GM18870 (cell line): Measurements from ENCODE around the gene HEBP2.
"Not testable (repeated sequence)": the region's sequence is repeated elsewhere in the genome, so short reads cannot be mapped to it uniquely, and the experiment has no call there.

Experiments
- ATAC-seq: cut with Tn5 transposase; IDR thresholded peaks from one replicate; pipeline ENCODE4 v1.9.1; 2021; ENCODE audit warnings: moderate library complexity; ENCODE audit not compliant: unreplicated experiment

Gene HEBP2

GRCh38 chr6:138403801-138404665 lies at the start of gene HEBP2:
Gene HEBP2, plus strand, starts transcription at chr6:138404223. Its CDS starts 273 bp downstream, at chr6:138404496.
- peak; percentile 76 for ATAC-seq

GRCh38 chr6:138357928-138358327 lies 46.1 kb upstream of the HEBP2 start:
- ATAC-seq: no peak

GRCh38 chr6:138368684-138369083 lies 35.3 kb upstream of the HEBP2 start:
- ATAC-seq: not testable (repeated sequence)

GRCh38 chr6:138370631-138371451 lies 33.2 kb upstream of the HEBP2 start:
- no peak for ATAC-seq

DNA sequence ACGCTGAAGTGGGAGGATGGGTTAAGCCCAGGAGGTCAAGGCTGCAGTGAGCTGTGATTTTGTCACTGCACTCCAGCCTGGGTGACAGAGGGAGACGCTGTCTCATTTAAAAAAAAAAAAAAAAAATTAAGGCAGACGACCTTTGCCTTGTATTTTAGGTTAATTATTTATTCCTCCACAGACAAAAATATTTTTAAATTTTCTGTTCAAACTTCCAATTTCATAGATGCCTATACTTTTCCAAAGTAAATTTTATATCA lies 32.6 kb upstream of the HEBP2 start:
- ATAC-seq: no peak

DNA sequence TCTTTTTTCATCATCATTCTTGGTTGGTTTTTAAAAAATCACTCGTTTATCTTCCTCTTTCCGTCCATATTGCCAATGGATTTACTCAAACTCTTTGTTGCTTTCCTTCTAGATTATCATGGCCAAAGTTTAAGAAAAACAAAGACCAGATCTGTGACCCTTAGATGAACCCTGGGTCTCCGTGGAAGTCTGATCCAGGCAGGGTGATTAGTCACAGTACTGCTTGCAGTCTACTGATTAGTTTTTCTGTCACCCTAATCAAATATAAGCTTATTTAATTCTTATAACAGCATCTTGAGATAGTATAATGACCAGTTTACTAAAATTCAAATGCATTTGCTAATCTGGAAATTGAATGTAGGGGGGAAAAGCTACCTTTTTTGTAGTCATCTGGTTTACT lies 32.3 kb upstream of the HEBP2 start:
- no peak for ATAC-seq

DNA sequence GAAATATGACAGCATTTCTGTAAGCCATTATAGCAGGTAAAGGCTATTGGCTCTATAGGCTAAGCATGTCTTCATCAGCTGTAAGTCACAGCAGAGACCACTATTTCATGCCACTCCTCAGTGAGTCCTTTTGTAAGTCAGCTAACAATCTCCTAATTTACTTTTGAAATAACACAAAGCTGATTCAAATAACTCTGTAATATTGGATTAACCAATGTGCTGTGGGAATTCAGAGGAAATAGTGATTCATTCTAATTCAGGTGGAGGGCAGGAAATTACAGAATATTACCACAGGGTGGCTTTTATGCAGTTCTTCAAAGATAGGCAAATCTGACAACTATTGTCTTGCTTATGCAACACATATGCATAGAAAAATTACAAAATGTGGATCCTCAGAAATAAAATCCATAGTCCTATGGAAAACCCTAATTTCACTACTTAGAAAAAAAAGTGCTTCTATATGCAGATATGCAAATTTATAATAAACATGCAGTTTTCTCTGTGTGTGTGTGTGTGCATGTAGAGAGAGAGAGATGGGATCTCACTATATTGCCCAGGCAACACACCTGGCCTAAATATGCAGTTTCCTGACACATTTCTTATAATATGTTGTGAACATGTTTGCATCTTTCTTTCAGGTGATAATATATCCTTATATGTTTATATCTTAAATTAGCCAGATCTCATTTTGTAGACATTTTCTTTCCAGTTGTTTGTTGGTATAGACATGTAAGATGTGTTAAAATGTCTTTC lies 31.1 kb upstream of the HEBP2 start:
- no peak for ATAC-seq

DNA sequence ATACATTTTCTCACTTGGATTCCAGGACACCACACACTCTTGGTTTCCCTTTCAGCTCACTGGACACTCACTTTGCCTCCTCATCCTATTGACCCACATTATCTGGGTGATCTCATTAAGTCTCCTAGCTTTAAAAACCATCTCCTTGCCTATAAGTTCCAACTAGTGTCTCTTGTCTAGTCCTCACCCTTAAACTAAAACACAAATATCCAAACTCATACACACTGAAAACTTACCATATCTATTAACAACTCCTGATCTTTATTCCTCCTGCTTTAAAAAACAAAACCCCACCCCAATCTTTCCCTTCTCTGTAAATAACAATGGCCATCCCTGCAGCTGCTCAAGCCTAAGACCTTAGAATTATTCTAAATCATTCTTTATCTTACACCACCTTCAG lies 29.8 kb upstream of the HEBP2 start:
- no peak for ATAC-seq

DNA sequence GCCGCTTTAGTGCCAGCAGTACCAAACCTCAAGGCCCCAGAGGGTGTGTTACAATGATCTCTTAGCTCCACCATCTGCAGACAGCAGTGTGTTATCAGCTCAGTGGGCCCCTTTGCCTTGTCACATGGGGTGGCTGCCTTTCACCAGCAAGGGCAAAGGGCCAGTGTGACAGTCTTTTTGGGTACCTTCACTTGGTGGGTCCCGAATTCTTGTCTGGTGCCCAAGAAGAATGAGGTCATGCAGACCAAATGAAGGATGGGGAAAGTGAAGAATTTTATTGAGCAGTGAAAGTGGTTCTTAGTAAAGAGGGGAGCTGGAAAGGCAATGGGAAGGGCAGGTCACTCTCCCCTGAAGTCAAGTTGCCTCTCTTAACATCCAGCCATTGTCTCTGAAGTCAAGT lies 29.2 kb upstream of the HEBP2 start:
- ATAC-seq: no peak

DNA sequence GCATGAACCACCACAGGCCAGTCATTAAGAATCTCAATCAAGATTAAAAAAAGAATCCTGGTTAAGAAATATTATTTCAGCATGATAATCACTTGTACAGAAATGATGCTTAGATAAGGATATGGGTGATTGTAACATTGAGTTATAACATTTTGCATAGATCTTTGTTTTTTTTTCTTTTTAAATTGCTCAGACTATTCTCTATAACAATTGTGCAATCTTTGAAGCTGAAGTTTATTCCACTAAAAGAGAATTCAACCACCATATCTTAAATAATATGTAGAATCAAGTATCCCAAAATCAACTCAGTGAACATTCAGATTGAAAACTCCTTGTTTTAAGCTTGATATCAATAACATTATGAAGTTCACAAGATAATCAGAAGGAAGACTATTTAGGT lies 27.0 kb upstream of the HEBP2 start:
- ATAC-seq: no peak

GRCh38 chr6:138377844-138378243 lies 26.2 kb upstream of the HEBP2 start, which contains the start of gene SMIM28:
Gene SMIM28, plus strand, starts transcription at chr6:138377905. Its CDS starts 168 bp downstream, at chr6:138378073.
- ATAC-seq: no peak

- ATAC-seq: no peak
Measured at GRCh38 chr6:138378463-138378862, 25.6 kb upstream of the HEBP2 start.

DNA sequence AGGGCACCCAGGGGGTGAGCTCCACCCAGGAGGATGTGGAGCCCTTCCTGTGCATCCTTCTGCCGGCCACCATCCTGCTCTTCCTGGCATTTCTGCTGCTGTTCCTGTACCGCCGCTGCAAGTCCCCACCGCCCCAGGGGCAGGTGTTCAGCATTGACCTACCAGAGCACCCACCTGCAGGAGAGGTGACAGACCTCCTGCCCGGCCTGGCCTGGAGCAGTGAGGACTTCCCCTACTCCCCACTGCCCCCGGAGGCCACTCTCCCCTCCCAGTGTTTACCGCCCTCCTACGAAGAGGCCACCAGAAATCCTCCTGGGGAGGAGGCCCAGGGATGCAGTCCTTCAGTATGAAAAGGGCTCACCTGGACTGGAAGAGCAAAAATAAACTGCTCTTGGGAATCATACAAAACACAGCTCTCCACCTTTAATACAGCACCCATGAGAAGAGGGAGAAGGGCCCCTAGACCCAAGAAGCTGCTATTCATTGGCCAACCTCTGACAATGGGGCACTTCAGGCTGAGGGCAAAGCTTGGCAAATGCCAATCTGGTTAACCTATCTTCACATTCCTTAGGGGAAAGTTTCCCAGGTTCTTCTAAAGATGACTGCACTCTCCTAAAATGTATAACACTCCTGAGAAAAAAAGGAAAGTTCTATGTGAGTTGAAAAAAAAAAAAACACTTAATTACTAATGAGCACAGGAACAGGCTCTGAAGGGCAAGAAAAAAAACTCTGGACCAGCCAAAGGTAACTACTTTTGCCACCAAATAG lies 21.3 kb upstream of the HEBP2 start:
- ATAC-seq: no peak

- ATAC-seq: no peak
Measured at GRCh38 chr6:138383776-138384175, 20.2 kb upstream of the HEBP2 start.

DNA sequence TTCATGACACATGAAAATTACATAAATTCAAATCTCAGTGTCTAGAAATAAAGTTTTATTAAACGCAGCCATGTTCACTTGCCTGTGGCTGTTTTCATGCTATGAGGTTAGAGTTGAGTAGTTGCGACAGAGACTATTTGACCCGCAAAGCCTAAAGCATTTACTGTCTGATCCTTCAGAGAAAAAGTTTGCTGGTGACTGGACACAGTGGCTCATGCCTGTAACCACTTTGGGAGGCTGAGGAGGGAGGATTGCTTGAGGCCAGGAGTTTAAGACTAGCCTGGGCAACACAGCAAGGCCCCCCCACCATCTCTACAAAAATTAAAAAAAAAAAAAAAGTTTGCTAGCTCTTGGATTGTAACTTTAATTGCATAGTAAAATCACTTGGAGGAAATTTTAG lies 17.1 kb upstream of the HEBP2 start:
- no peak for ATAC-seq

DNA sequence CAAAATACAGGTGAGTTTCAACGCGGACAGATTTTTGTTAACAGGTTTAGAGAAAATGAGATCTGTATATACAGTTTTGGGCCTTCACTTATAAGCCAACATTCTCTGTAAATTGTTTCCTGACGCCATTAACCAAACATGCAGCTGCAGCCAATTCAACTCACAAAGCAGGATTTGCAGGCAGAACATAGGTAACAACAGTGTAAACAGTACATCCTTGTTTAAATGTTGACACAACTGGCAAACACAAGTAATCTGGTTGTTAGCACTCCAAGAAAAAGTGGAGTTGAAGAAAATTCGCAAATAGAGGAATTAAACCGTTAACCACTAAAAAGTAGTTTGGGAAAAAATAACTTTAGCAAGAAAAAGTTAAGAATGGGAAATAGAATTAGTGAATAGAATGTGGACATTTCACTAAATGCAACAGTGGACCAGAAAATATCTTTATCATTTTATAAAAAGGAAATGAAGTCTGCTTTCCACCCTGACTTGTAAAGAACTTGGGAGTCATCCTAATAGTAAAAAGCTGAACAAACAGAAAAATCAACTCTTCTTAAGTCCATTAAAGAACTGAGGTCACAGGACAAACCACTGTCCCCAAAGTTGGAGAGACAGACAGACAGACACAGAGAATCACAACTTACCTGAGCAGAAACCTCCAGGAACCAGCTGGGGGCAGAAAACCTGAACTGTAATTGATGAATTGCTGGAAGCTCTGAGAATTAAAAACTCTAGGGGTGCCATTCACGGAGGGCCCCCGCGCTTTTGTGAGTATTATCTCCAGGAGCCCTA lies 16.2 kb upstream of the HEBP2 start:
- no peak for ATAC-seq

DNA sequence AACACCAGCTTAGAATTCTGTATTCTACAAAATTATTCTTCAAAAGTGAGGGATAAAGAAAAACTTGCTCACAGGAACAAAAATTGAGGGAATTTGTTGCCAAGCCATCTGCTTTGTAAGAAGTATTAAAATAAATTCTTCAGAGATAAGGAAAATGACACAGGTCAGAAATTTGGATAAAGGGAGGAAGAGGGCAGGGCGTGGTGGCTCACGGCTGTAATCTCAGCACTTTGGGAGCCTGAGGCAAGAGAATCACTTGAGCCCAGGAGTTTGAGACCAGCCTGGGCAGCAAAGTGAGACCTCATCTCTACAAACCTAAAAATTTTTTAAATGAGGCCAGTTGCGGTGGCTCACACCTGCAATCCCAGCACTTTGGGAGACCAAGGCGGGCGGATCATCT lies 14.5 kb upstream of the HEBP2 start:
- ATAC-seq: no peak

DNA sequence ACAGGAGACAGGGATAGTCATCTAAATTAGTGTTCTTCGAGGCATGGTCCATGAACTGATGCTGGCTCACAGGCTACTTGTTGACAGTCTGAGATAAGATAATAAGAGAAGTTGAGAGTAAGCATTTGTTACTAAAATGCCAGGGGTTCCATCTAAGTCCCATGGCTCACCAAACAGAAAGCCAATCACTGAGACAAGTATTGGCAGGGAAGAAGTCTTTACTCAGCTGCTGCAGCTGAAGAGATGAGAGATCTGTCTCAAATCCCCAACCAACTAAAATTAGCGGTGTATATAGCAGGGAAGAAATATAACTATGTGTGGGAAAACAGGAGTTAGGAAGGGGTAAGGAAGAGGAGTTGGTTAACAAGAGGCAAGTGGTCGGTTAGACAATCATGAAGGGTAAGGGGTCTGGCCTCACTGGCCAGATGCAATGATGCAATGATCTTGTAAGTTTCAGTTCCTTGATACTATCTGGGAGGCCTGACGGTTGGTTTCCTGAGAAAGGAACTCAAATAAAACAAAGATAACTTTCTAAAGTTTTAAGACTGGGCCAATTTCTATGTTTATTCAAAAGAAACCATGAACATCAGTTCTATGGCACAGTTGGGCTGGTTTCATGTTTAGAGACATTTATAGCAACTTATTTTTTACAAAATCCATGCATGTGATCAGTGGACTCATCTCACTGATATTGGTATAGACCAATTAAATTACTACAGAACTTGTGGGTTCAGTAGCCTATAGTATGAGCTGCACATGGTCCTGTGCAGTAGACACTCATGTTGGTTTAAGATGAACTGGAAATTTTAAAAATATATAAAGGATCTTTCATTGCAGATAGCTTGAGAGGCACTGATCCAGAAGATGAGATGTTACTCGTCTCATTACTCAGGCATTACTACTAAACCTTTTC lies 9.9 kb upstream of the HEBP2 start:
- ATAC-seq: no peak

DNA sequence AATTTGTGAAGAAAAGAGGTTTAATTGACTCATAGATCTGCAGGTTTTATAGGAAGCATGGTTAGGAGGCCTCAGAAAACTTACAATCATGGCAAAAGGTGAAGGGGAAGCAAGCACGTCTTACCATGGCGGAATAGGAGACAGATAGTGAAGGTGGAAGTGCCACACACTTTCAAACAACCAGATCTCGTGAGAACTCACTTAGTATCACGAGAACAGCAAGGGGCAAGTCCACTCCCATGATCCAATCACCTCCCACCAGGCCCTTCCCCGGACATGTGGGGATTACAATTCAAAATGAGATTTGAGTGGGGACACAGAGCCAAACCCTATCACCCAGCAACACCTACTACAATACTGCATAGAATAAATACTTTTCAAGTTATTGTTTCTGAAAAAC lies 7.3 kb upstream of the HEBP2 start:
- no peak for ATAC-seq
